Thyroid gland (tissue), 4 donors: ENCODE measurements around the gene SPARCL1.

Experiments used
- POLR2A ChIP-seq, 2 donors: fragments of 450-650 bp; IDR thresholded peaks; one replicate each; pipeline ENCODE4 v1.6.1; 2017; ENCODE audit warnings: antibody characterized with exemption in 2 of 2, mild to moderate bottlenecking in 2 of 2, moderate library complexity in 1 of 2
- TF ChIP-seq, protein P1 (sequence below), 6 experiments: fragments of 200-600 bp in 3 of 6; fragments of 450-650 bp in 3 of 6; sonication (generic) in 3 of 6; IDR thresholded peaks; one replicate each; pipeline ENCODE4 v1.5.1; 2016 to 2019; ENCODE audit warnings: antibody characterized with exemption in 6 of 6, mild to moderate bottlenecking in 2 of 6, inconsistent platforms in 1 of 6, moderate library complexity in 1 of 6

DNA sequence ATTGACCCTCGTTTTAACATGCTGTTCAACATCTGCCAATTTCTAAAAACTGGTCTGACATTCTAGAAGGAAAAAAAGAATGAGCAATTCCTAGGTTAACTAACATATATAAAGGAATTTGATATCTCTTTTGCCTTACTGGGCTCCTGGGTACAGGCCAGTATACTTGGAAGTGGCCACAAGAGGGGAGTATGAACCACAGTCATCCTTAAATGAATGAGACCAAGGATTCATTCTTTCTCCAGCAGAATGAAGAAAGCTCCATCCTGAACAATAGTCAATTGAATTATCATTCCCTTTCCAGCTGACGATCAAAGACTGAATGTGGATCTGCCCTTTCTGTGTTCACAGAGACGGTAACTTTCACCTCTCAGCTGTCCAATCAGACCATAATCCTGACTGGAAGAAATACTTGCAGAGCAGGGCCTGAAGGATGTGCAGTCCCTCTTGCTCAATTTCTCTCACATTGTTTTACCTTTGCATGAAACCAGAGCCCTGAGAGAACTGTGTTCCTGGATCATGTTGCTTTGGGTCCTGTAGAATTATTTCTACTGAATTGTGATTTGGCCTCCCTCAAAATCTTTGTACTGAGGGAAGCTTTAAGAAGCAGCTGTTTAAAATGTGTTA is 14.8 kb upstream of the SPARCL1 start:
- TF ChIP-seq, protein P1, sequence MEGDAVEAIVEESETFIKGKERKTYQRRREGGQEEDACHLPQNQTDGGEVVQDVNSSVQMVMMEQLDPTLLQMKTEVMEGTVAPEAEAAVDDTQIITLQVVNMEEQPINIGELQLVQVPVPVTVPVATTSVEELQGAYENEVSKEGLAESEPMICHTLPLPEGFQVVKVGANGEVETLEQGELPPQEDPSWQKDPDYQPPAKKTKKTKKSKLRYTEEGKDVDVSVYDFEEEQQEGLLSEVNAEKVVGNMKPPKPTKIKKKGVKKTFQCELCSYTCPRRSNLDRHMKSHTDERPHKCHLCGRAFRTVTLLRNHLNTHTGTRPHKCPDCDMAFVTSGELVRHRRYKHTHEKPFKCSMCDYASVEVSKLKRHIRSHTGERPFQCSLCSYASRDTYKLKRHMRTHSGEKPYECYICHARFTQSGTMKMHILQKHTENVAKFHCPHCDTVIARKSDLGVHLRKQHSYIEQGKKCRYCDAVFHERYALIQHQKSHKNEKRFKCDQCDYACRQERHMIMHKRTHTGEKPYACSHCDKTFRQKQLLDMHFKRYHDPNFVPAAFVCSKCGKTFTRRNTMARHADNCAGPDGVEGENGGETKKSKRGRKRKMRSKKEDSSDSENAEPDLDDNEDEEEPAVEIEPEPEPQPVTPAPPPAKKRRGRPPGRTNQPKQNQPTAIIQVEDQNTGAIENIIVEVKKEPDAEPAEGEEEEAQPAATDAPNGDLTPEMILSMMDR (IDR thresholded peaks at IDR 0.05): peak in 4 of 6 experiments; percentile 13 to 38 (median 33)
- no peak for TF ChIP-seq POLR2A (IDR thresholded peaks at IDR 0.05)
